Mucosa of rectum (tissue), 2 donors: Measurements from ENCODE around the gene SLC44A5.

Experiments
- H3K27ac ChIP-seq, 2 donors: one replicate each; pipeline ENCODE4 v1.7.0; 2013; ENCODE audit warnings: inconsistent platforms in 2 of 2, low read depth in 2 of 2, low read length in 2 of 2
- H3K27me3 ChIP-seq, 2 donors: one replicate each; pipeline ENCODE4 v1.7.0; 2013; ENCODE audit warnings: low read length in 2 of 2; ENCODE audit not compliant: control insufficient read depth in 2 of 2, insufficient read depth in 2 of 2
- H3K36me3 ChIP-seq, 2 donors: one replicate each; pipeline ENCODE4 v1.7.0; 2013; ENCODE audit warnings: low read length in 2 of 2; ENCODE audit not compliant: control insufficient read depth in 2 of 2, insufficient read depth in 2 of 2
- H3K4me1 ChIP-seq, 2 donors: one replicate each; pipeline ENCODE4 v1.7.0; 2013; ENCODE audit warnings: low read length in 2 of 2, mild to moderate bottlenecking in 1 of 2; ENCODE audit not compliant: control insufficient read depth in 2 of 2, insufficient read depth in 2 of 2
- H3K4me3 ChIP-seq, 2 donors: one replicate each; pipeline ENCODE4 v1.7.0; 2013; ENCODE audit warnings: low read length in 2 of 2
- H3K9ac ChIP-seq, 2 donors: one replicate each; pipeline ENCODE4 v1.7.0; 2013; ENCODE audit warnings: low read length in 2 of 2, low read depth in 1 of 2, mild to moderate bottlenecking in 1 of 2
- H3K9me3 ChIP-seq, 2 donors: one replicate each; pipeline ENCODE4 v1.7.0; 2013; ENCODE audit warnings: low read length in 2 of 2; ENCODE audit not compliant: control insufficient read depth in 2 of 2
- donor health status: healthy.
- donor health status: Normal muscosa, but diverticular disease.

The SLC44A5 gene

DNA sequence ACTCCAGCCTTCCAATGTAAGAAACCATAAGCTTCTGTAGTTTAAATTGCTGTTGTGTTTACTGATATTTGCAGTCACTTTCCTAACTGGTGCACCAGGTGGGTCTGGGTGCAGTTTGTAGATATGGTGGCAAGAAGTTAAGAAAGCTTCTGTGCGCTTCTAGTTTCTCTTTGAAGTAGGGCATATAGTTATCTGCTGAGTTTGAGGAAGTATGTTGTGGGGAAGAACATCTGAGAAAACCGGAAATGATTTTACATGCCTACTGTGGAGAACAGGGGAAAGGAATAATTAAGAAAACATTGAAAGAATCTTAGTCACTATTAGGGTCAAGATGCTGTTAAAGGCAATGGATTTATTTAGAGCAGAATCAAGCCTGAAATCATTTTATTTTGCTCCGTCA, 14.9 kb upstream of the SLC44A5 start:
- Histone ChIP-seq H3K9ac (no peak overlapping the region), H3K9me3 (no peaks in the 10 kb centered on the region), H3K4me1 (no peaks in the 10 kb centered on the region), H3K27ac (no peak overlapping the region), H3K4me3 (no peak overlapping the region), H3K27me3 (no peaks in the 10 kb centered on the region), H3K36me3 (no peaks in the 10 kb centered on the region)

- Histone ChIP-seq H3K27ac (no peak overlapping the region), H3K9me3 (no peaks in the 10 kb centered on the region), H3K27me3 (peaks cover 23 to 29% of the 10 kb centered on the region in 2 donors), H3K9ac (no peak overlapping the region), H3K36me3 (no peaks in the 10 kb centered on the region), H3K4me3 (no peak overlapping the region), H3K4me1 (peaks cover 5 to 9% of the 10 kb centered on the region in 2 donors)
Measured at GRCh38 chr1:75618382-75618781, 7.5 kb upstream of the SLC44A5 start.

- peak overlapping the region in 1 of 2 donors; percentile 5 for H3K4me3 ChIP-seq
- H3K36me3 ChIP-seq: no peaks in the 10 kb centered on the region
- peaks cover 5 to 9% of the 10 kb centered on the region in 2 donors for H3K4me1 ChIP-seq
- no peak overlapping the region for H3K27ac ChIP-seq
- H3K9ac ChIP-seq: no peak overlapping the region
- H3K27me3 ChIP-seq: peaks cover 29 to 36% of the 10 kb centered on the region in 2 donors
- no peaks in the 10 kb centered on the region for H3K9me3 ChIP-seq
Measured at GRCh38 chr1:75616436-75617433, 5.8 kb upstream of the SLC44A5 start.

DNA sequence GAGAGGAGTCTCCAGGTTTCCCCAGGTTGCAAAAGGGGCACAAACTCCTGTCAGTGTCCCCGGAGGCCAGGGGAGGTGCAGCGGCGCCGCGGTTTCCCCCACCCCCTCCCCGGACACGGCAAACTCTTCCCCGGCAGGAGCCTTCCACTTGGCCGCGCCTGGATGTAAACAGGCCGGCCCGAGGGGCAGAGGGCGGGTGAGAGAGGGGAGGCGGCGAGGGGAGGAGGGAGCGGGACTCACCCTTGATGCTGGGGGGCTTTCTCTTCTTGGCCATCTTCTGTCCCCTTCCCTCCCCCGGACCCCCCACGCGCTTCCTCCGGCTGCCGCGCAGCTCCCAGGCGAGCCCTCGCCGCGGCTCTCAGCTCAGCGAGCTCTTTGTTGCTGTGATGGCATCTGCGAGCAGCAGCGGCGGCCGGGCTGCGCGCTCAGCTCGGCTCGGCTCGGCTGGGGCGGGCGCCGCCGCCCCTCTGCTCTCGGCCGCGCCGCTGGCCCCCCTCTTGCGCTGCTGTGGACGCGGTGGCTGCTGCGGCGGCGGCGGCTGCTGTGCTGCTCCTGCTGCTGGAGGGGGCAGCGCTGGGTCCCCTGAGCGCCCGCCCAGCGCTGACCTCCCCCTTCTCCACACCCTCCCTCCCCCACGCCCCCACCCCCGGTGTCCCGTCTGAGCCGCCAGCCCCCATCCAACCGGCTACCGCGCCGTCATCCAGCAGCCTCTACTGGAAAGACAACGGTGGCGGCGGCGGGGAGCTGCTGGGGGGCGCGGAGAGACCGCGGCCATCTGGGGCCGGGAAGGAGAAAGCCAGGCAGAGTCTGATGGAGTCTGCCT, 4.9 kb upstream of the SLC44A5 start:
- no peaks in the 10 kb centered on the region for H3K36me3 ChIP-seq
- no peak overlapping the region for H3K27ac ChIP-seq
- no peak overlapping the region for H3K9ac ChIP-seq
- H3K9me3 ChIP-seq: no peaks in the 10 kb centered on the region
- peaks cover 29 to 38% of the 10 kb centered on the region in 2 donors for H3K27me3 ChIP-seq
- peak overlapping the region in 1 of 2 donors; percentile 56 for H3K4me3 ChIP-seq
- peaks cover 5 to 9% of the 10 kb centered on the region in 2 donors for H3K4me1 ChIP-seq

- H3K27me3 ChIP-seq: peaks cover 29 to 38% of the 10 kb centered on the region in 2 donors
- H3K9me3 ChIP-seq: no peaks in the 10 kb centered on the region
- no peak overlapping the region for H3K27ac ChIP-seq
- no peak overlapping the region for H3K9ac ChIP-seq
- H3K4me1 ChIP-seq: peaks cover 5 to 9% of the 10 kb centered on the region in 2 donors
- H3K4me3 ChIP-seq: peak overlapping the region in 1 of 2 donors; percentile 56
- H3K36me3 ChIP-seq: no peaks in the 10 kb centered on the region
Measured at GRCh38 chr1:75614399-75614756, 3.5 kb upstream of the SLC44A5 start.

DNA sequence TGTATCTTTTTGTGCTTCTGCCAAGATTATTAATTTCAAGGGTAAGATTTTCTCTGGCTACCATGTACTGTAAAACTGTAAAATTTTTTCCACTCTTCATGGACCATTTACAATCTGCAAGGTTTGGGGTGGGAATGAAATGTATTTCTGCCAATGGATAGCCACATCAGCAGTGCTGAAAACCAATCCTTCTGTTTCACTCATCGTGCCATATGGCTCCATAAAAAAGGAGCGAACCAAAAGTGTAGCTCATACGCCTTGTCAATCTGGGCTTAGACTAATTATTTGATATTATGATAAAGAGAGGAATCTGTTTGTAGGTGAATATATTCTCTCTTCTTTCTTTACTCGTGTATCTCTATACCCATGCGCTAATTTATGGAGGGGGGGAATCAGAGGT, 3.0 kb upstream of the SLC44A5 start:
- Histone ChIP-seq H3K4me3 (no peak overlapping the region), H3K4me1 (peaks cover 5 to 9% of the 10 kb centered on the region in 2 donors), H3K9ac (no peak overlapping the region)

DNA sequence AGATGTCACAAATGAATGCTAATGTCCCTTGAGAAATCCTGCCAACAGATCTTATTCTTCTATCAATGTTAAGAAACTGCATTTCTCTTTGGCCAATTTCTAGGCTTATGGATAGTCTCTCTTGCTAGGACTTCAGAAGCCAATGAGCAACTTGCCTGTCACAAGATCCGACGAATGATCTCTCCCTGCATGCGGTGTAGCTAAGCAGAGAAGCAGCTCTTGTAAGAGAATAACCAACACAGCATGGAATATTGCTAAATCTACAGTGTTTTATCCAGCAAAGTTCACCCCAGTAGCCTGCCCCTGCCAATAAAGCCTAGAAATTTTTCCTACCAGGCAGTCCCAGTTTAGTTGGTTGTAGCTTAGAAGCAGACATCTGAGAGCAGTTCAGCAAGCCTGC, 2.1 kb upstream of the SLC44A5 start:
- H3K27me3 ChIP-seq: peaks cover 29 to 38% of the 10 kb centered on the region in 2 donors
- no peak overlapping the region for H3K27ac ChIP-seq
- peaks cover 5 to 9% of the 10 kb centered on the region in 2 donors for H3K4me1 ChIP-seq
- H3K9ac ChIP-seq: no peak overlapping the region
- H3K4me3 ChIP-seq: no peak overlapping the region
- no peaks in the 10 kb centered on the region for H3K36me3 ChIP-seq
- no peaks in the 10 kb centered on the region for H3K9me3 ChIP-seq

More for the DNA sequence above, 3.0 kb upstream of the SLC44A5 start:
- H3K27ac ChIP-seq: no peak overlapping the region
- H3K27me3 ChIP-seq: peaks cover 29 to 38% of the 10 kb centered on the region in 2 donors
- H3K9me3 ChIP-seq: no peaks in the 10 kb centered on the region
- no peaks in the 10 kb centered on the region for H3K36me3 ChIP-seq

DNA sequence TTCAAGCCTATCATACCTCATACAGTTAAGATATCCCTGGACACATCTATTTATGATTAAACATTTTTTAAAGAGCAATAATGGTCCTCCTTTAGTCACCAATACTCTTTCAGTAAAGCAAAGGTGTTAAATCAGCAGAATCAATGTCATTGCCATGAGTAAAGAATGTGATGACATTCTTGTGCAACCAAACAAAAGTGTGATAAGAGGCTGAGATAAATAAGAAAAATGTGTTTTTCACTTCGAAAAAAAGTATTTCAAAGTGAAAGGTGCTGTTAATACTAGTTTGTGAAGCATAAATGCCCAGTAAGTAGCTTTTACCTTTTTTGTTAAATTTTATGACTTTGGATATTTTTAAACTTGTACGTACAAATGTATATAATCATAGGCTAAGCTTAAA, 8.4 kb downstream of the SLC44A5 start:
- no peaks in the 10 kb centered on the region for H3K4me1 ChIP-seq

GRCh38 chr1:75600781-75601180, 10.1 kb downstream of the SLC44A5 start:
- Histone ChIP-seq H3K9me3 (no peaks in the 10 kb centered on the region), H3K9ac (no peak overlapping the region), H3K27ac (no peak overlapping the region), H3K36me3 (no peaks in the 10 kb centered on the region), H3K4me3 (no peak overlapping the region), H3K4me1 (no peaks in the 10 kb centered on the region), H3K27me3 (no peaks in the 10 kb centered on the region)

More for the DNA sequence above, 8.4 kb downstream of the SLC44A5 start:
- Histone ChIP-seq H3K9ac (no peak overlapping the region), H3K9me3 (no peaks in the 10 kb centered on the region), H3K27me3 (no peaks in the 10 kb centered on the region), H3K36me3 (no peaks in the 10 kb centered on the region), H3K27ac (no peak overlapping the region), H3K4me3 (no peak overlapping the region)

GRCh38 chr1:75594327-75594726, 16.6 kb downstream of the SLC44A5 start:
- H3K4me1 ChIP-seq: no peaks in the 10 kb centered on the region
- no peak overlapping the region for H3K9ac ChIP-seq
- no peak overlapping the region for H3K27ac ChIP-seq
- no peaks in the 10 kb centered on the region for H3K36me3 ChIP-seq
- H3K9me3 ChIP-seq: no peaks in the 10 kb centered on the region
- no peaks in the 10 kb centered on the region for H3K27me3 ChIP-seq
- H3K4me3 ChIP-seq: no peak overlapping the region
